Omental fat pad (tissue), 4 donors: Measurements from ENCODE around the gene NBDY. TPM values are rescaled to one million over a fixed set of nuclear protein-coding genes. Genes with fewer than 3 reads are reported as not detected.

ENCODE experiments used
- ATAC-seq: fragments of 150-250 bp; one replicate; pipeline ENCODE4 v1.9.1; 2016; ENCODE audit warnings: mild to moderate bottlenecking, moderate library complexity; ENCODE audit not compliant: low FRiP score
- DNase-seq: peaks from one replicate; pipeline ENCODE4 v3.0.0-alpha.2; 2019; ENCODE audit warnings: low spot score
- total RNA-seq, 4 donors: library from RNA; depleted of rRNA; stranded (reverse); fragments of >200 nt; gene quantifications; one replicate each; pipeline ENCODE4 v1.1.0, GENCODE V29; 2016
- TF ChIP-seq, protein P1 (sequence below), 3 donors: fragments of 450-650 bp; IDR thresholded peaks; one replicate each; pipeline ENCODE4 v1.5.1; 2016 to 2017; ENCODE audit warnings: antibody characterized with exemption in 3 of 3, mild to moderate bottlenecking in 3 of 3, moderate library complexity in 2 of 3

NBDY gene
- total RNA-seq, 4 donors from 2014 or later = 7.7 to 12.6 (median 9.4) TPM

DNA sequence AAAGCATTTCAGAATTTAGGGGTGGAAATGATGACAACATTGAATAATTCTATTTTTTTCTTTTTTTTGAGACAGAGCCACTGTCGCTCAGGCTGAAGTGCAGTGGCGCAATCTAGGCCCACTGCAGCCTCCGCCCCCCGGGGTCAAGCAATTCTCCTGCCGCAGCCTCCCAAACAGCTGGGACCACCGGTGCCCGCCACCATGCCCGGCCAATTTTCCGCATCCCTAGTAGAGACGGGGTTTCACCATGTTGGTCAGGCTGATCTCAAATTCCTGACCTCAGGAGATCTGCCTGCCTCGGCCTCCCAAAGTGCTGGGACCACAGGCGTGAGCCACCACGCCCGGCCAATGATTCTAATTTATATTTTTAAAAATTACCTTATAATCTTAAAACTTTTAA is 7.2 kb downstream of the NBDY start:
- TF ChIP-seq, protein P1, sequence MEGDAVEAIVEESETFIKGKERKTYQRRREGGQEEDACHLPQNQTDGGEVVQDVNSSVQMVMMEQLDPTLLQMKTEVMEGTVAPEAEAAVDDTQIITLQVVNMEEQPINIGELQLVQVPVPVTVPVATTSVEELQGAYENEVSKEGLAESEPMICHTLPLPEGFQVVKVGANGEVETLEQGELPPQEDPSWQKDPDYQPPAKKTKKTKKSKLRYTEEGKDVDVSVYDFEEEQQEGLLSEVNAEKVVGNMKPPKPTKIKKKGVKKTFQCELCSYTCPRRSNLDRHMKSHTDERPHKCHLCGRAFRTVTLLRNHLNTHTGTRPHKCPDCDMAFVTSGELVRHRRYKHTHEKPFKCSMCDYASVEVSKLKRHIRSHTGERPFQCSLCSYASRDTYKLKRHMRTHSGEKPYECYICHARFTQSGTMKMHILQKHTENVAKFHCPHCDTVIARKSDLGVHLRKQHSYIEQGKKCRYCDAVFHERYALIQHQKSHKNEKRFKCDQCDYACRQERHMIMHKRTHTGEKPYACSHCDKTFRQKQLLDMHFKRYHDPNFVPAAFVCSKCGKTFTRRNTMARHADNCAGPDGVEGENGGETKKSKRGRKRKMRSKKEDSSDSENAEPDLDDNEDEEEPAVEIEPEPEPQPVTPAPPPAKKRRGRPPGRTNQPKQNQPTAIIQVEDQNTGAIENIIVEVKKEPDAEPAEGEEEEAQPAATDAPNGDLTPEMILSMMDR (IDR thresholded peaks at IDR 0.05) = no peak
- ATAC-seq = no peak
- DNase-seq = no peak

DNA sequence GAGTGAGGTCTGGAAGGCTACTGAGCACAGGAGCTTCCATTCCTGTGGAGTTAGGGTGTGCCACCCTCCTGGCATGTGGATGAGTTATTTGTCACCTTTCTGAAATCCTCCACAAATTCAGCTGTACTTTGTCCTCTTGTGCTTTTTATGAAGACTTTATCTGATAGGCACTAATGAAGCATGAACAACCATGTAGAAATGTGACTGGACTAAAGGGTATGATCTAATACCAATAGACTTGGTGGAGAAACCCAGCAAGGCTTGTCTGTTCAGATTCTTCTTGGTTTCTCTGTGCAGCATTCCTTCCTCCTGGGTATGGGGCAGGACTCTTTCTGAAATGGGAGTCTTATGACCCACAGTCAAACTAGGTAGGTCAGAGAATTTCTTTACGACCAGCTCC is 9.6 kb downstream of the NBDY start:
- TF ChIP-seq, protein P1 (IDR thresholded peaks at IDR 0.05) = no peak
- DNase-seq = no peak
- no peak for ATAC-seq

DNA sequence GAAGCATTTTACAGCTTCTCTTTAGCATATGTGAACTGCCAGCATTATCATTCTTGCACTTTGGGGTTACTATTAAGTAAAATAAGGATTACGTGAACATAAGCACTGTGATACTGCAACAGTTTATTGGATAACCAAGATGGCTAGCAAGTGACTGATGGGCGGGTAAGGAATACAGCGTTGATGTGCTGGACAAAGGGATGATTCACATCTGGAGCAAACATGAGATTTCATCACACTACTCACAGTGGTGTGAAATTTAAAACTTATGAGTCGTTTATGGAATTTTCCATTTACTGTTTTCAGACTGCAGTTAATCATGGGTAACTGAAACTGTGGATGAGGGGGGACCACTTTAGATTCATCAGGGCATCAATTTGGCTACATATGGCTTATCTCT is 16.0 kb downstream of the NBDY start:
- DNase-seq = no peak
- ATAC-seq = peak; percentile 77
- TF ChIP-seq, protein P1 (IDR thresholded peaks at IDR 0.05) = no peak

DNA sequence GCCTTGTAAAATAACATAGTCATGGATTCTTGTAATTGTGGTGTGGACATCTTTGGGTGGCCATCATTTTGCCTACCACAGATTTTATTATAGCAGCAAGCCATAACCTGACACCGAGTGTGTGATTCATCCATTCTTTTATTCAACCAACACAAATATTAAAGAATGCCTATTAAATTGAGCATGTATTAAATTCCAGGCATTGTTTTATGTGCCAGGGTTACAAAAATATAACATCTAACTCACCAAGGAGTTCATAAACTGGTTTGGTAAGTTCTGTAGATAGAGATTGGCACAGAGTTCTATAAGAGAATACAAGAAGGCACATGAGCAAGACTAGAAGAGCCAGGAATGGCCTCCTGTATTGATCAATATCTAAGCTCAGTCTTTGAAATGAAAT is 18.0 kb downstream of the NBDY start:
- ATAC-seq (no peak), DNase-seq (no peak)
- TF ChIP-seq, protein P1 (IDR thresholded peaks at IDR 0.05) = no peak

DNA sequence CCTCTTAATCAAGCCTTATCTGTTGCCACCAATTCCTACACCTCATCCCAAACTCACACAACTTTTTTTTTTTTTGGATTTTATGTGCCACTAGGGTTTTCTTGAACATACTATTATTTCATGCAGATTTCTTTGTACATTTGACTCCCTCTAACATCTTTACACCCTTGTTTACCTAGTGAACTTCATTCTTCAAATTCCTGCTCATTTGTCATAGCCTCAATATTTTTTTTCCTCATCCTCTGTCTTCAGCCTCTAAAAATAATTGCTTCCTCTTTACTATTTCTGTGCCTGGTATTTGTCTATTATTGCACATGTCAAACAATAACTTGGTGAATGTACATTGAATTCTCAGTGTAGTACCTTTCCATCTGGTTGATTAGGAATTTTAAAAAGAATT is 22.0 kb downstream of the NBDY start:
- ATAC-seq (no peak), DNase-seq (no peak)
- TF ChIP-seq, protein P1 (IDR thresholded peaks at IDR 0.05) = no peak

DNA sequence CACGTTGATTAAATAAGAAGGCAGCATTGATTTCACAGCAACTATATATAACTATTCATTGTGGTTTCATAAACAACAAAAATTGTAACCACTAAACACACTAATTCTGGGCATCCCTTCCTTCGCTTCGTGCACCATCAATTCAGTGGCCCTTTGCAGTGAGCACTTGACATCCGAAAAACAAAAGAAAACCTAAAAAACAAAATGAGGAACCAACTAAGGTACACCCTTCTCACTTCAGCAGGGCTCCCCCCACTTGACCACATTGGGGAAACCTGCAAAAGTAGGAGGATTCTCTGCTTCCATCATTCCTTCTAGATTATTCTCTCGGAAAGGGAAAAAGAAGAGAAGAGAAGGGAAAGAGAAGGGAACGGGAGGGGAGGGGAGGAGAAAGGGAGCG is 28.3 kb downstream of the NBDY start:
- DNase-seq = no peak
- TF ChIP-seq, protein P1 (IDR thresholded peaks at IDR 0.05) = no peak
- no peak for ATAC-seq

DNA sequence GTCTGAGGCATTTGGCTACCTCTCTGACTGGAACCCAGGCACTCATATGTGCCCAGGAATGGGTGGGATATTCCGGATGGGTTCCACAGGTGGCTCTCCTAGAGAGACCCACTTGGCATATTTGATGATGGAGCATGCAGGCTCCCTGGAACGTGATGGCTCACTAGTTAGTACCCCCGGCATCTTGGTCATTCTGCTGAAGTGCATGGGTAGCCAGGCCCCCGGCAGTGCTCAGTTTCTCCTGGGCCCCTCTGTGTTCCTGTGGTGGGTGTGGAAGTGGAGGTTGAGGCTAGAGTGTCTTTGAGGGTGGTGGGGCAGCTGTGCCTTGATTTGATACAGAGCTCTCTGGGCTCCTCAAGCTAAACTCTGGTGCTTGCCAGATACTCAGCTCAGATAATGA is 29.4 kb downstream of the NBDY start:
- TF ChIP-seq, protein P1 (IDR thresholded peaks at IDR 0.05) = no peak
- no peak for DNase-seq
- ATAC-seq = no peak
